ENCODE data around the gene RABL6.

Gene RABL6

GRCh38 chr9:136773386-136774044 is 34.2 kb upstream of the RABL6 start:
- no peak for TF ChIP-seq CTCF (IDR thresholded peaks at IDR 0.05)

GRCh38 chr9:136774416-136775045 is 33.2 kb upstream of the RABL6 start:
- TF ChIP-seq CTCF (IDR thresholded peaks at IDR 0.05), result no peak

- no peak for TF ChIP-seq CTCF (IDR thresholded peaks at IDR 0.05)
Observed at GRCh38 chr9:136775191-136775590, 32.6 kb upstream of the RABL6 start.

- no peak for TF ChIP-seq CTCF (IDR thresholded peaks at IDR 0.05)
Observed at GRCh38 chr9:136776947-136777346, 30.8 kb upstream of the RABL6 start.

GRCh38 chr9:136777359-136777758 is 30.4 kb upstream of the RABL6 start:
- TF ChIP-seq CTCF (IDR thresholded peaks at IDR 0.05), result no peak

GRCh38 chr9:136779808-136780207 is 27.9 kb upstream of the RABL6 start:
- no peak for TF ChIP-seq CTCF (IDR thresholded peaks at IDR 0.05)

- no peak for TF ChIP-seq CTCF (IDR thresholded peaks at IDR 0.05)
Observed at GRCh38 chr9:136782452-136782851, 25.3 kb upstream of the RABL6 start.
